SK-N-SH treated with all-trans-retinoic acid at 6 μM for 48 hours (cell line): ENCODE results near the gene DCAF6.

Experiments used
- ARNTL ChIP-seq: fragments of 450-650 bp; formaldehyde crosslinking; IDR thresholded peaks from 2 replicates; pipeline ENCODE4 v1.5.0; 2020; ENCODE audit warnings: low read depth, mild to moderate bottlenecking, moderate library complexity, borderline replicate concordance
- CREB5 ChIP-seq: fragments of 250-450 bp; sonication (Bioruptor Pico); IDR thresholded peaks from 2 replicates; pipeline ENCODE4 v1.5.1; 2020; ENCODE audit warnings: low read depth, mild to moderate bottlenecking, moderate library complexity
- CSDC2 ChIP-seq: fragments of 250-450 bp; sonication (Bioruptor Pico); IDR thresholded peaks from 2 replicates; pipeline ENCODE4 v1.5.0; 2020; ENCODE audit warnings: mild to moderate bottlenecking, moderate library complexity
- ESRRG ChIP-seq: fragments of 250-450 bp; sonication (Bioruptor Pico); IDR thresholded peaks from 2 replicates; pipeline ENCODE4 v1.6.1; 2021; ENCODE audit warnings: mild to moderate bottlenecking
- PATZ1 ChIP-seq: fragments of 250-450 bp; sonication (Bioruptor Pico); IDR thresholded peaks from 2 replicates; pipeline ENCODE4 v1.8.0; 2020; ENCODE audit warnings: mild to moderate bottlenecking, moderate library complexity, borderline replicate concordance
- PPARA ChIP-seq: fragments of 250-450 bp; sonication (Bioruptor Pico); IDR thresholded peaks from 2 replicates; pipeline ENCODE4 v1.5.0; 2020; ENCODE audit warnings: mild to moderate bottlenecking, borderline replicate concordance
- RARB ChIP-seq: fragments of 250-450 bp; sonication (Bioruptor Pico); IDR thresholded peaks from 2 replicates; pipeline ENCODE4 v1.8.0; 2021; ENCODE audit warnings: mild to moderate bottlenecking, moderate library complexity
- ZC3H10 ChIP-seq: fragments of 250-450 bp; sonication (Bioruptor Pico); IDR thresholded peaks from 2 replicates; pipeline ENCODE4 v1.5.1; 2021; ENCODE audit warnings: mild to moderate bottlenecking, moderate library complexity
- ZFP30 ChIP-seq: fragments of 450-650 bp; formaldehyde crosslinking; IDR thresholded peaks from 2 replicates; pipeline ENCODE4 v1.5.0; 2022; ENCODE audit warnings: mild to moderate bottlenecking, moderate library complexity

- TF ChIP-seq PATZ1 (CRISPR knock-in tag) (no peak), ESRRG (no peak), ZC3H10 (CRISPR knock-in tag) (no peak), CREB5 (CRISPR knock-in tag) (no peak), CSDC2 (no peak), PPARA (CRISPR knock-in tag) (no peak), ZFP30 (CRISPR knock-in tag) (no peak), RARB (CRISPR knock-in tag) (no peak), ARNTL (CRISPR knock-in tag) (no peak)
These were observed 13.8 kb upstream of the DCAF6 start for GRCh38 chr1:167922611-167923074.
